ENCODE results near the gene RSAD2.

Gene RSAD2

GRCh38 chr2:6945821-6946220 is 68.2 kb downstream of the RSAD2 start:
- DNase-seq (ENCODE audit: low read depth, low spot score): no peak
- POLR2A ChIA-PET: no interaction called here
- CTCF ChIA-PET: no interaction called here
- no peak overlapping the region for H3K4me3 ChIP-seq (ENCODE audit: low read depth, low read length)
- no peak for TF ChIP-seq CTCF (IDR thresholded peaks at IDR 0.05; ENCODE audit: insufficient read depth, low read length, missing control alignments)

- CTCF ChIA-PET: interaction anchor here (0.7 kb wide), 1 partner anchor 51 kb away, joined by 3 read pairs; no protein-coding TSS in a partner anchor
- H3K4me3 ChIP-seq (ENCODE audit: low read depth, low read length): no peak overlapping the region
- DNase-seq (ENCODE audit: low read depth, low spot score): peak; percentile 26
- TF ChIP-seq CTCF (IDR thresholded peaks at IDR 0.05; ENCODE audit: insufficient read depth, low read length, missing control alignments): no peak
- POLR2A ChIA-PET: no interaction called here
Measured at GRCh38 chr2:6946722-6947121, 69.1 kb downstream of the RSAD2 start.

Measured in AG04449 (cell line).